Pulmonary artery endothelial cell (primary cell): Measurements from ENCODE around the gene STT3B. TPM values are rescaled to one million over a fixed set of nuclear protein-coding genes. Genes with fewer than 3 reads are reported as not detected.
A peak's percentile ranks its signal among the peaks of the same experiment; 100 is the strongest.
"Not testable (repeated sequence)": the region's sequence is repeated elsewhere in the genome, so short reads cannot be mapped to it uniquely, and the experiment has no call there.

ENCODE experiments used
- DNase-seq: peaks from one replicate; pipeline ENCODE4 v3.0.0-alpha.2; 2011; ENCODE audit warnings: low read depth, low spot score
- total RNA-seq: library from RNA; depleted of rRNA; stranded (reverse); fragments of >200 nt; gene quantifications from 2 replicates; pipeline ENCODE4 v1.2.3, GENCODE V29; 2014

STT3B gene
- total RNA-seq, 1 donor from 2014 or later, result 168 TPM

GRCh38 chr3:31592764-31593163 lies 60.0 kb downstream of the STT3B start:
- DNase-seq, result no peak

GRCh38 chr3:31596176-31596575 lies 63.5 kb downstream of the STT3B start:
- DNase-seq, result no peak

GRCh38 chr3:31600431-31600830 lies 67.7 kb downstream of the STT3B start:
- DNase-seq, result no peak

DNA sequence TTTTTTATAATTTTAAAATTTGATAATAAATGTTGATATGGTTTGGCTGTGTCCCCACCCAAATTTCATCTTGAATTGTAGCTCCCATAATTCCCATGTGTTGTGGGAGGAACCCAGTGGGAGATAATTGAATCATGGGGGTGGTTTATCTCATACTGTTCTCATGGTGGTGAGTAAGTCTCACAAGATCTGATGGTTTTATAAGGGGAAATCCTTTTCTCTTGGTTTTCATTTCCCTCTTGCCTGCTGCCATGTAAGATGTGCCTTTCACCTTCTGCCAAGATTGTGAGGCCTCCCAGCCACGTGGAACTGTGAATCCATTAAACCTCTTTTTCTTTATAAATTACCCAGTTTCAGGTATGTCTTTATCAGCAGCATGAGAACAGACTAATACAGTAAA lies 72.6 kb downstream of the STT3B start:
- not testable (repeated sequence) for DNase-seq

DNA sequence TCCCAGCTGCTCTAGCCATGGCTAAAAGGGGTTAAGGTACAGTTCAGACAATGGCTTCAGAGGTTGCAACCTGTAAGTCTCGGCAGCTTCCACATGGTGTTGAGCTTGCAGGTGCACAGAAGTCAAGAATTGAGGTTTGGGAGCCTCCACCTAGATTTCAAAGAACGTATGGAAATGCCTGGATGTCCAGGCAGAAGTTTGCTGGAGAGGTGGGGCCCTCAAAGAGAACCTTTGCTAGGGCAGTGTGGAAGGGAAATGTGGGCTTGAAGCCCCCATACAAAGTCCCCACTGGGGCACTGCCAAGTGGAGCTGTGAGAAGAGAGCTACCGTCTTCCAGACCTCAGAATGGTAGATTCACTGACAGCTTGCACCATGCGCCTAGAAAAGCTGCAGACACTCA lies 73.7 kb downstream of the STT3B start:
- DNase-seq, result no peak

GRCh38 chr3:31610700-31611275 lies 78.1 kb downstream of the STT3B start:
- DNase-seq, result peak; percentile 15

- no peak for DNase-seq
Observed at GRCh38 chr3:31613177-31613576, 80.5 kb downstream of the STT3B start.

DNA sequence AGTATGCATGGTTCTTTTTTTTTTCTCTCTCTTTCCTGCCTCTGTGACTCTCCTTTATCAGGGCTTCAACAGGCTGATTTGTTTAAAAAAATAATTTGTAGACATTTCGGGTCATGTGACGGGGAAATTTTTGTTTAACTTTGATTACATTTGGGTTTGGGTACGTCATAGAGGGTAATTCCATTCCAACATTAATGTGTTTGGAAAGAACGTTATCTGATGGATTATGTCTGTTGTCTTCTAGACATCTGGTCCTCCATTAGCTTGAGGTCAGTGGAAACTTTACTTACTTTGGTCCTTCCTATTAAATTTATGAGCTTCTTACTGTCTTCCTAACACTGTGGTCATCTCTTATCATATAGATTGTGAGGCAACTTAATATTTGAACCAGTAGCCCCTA lies 80.9 kb downstream of the STT3B start:
- DNase-seq, result no peak

GRCh38 chr3:31614162-31614921 lies 81.6 kb downstream of the STT3B start:
- DNase-seq, result no peak

GRCh38 chr3:31615071-31615875 lies 82.5 kb downstream of the STT3B start:
- DNase-seq, result no peak

DNA sequence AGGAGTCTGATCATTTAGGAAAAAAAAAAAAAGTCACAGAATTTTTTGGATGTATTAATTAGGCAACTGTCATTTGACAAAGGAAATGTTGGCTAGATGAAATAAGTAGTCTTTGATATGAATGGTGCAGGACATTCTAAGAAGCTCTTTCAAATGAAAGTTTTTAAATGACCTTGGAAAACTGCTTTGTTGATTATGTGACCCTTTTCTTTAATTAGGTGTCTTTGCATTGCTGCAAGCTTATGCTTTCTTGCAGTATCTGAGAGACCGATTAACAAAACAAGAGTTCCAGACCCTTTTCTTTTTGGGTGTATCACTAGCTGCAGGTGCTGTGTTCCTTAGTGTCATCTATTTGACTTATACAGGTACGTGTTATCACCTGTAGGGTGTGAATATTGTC lies 84.0 kb downstream of the STT3B start:
- no peak for DNase-seq

- DNase-seq, result no peak
Observed at GRCh38 chr3:31620656-31621055, 87.9 kb downstream of the STT3B start.

DNA sequence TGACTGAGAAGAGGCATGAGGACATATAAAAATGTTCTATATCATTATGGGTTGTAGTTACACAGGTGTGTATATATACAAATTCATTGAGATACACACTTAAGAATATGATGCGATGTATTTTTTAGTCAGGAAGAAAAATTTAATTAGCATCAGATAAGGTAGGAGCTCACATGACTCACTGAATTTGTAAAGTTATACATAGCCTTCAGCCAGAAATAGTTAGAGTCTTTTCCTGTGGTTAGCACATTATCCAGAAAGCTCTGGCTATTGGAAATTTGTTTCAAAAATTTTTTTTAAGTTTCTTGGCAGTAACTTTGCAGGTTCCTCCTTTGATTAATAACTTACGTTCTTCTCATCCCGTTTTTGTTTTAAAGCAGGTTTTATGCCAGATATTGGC lies 88.6 kb downstream of the STT3B start:
- DNase-seq, result no peak

DNA sequence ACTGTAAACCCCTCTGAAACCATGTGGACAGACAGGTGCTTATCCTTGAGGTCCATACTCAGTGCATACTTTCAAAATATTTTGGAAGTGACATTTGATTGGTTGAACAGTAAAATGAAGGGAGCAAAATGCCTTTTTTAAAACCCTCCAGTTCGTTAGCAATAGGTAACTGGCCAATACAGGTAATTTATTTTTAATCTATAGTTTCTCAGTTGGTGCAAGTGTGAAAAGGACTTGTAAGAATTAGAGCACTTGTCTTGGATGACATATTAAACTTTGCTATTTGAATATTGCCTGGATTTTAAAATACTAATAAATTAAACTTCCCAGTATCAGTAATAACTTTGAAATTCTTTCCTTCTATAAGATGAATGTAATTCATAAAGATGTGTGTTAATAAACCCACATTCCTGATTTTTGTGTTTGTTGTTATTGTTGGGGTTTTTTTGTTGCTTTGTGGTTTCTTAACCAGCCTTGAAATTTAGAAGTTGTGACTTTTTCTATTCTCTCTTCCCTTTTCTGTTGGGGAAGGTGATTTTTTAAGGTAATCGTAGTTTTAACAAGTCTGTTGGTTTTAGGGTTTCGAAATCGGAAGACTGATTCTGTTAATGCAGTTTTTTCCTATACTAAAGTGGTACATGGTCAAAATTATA lies 90.0 kb downstream of the STT3B start:
- no peak for DNase-seq

GRCh38 chr3:31624083-31624709 lies 91.5 kb downstream of the STT3B start:
- no peak for DNase-seq

- no peak for DNase-seq
Observed at GRCh38 chr3:31625358-31625757, 92.6 kb downstream of the STT3B start.

GRCh38 chr3:31629054-31629453 lies 96.3 kb downstream of the STT3B start:
- DNase-seq, result no peak

GRCh38 chr3:31634476-31634875 lies 101.8 kb downstream of the STT3B start:
- no peak for DNase-seq

DNA sequence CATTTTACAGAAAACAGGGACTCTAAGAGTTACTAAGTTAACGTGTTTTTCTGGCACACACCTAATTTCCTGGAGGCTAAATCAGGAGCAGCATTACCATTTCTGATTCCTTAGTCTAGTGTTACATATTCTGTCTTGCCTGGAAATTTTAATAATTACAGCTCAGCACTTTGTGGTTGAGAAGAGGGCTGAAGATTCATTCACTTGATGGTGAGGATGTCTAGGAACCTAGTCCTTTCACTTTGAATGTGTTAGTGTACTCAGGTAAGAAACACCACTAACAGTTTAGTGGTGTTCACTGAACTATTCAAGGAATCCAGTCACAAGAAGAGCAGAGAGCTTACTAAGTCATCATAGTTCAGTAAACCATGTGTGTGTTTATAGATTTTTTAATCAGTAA lies 102.8 kb downstream of the STT3B start:
- DNase-seq, result no peak

GRCh38 chr3:31636049-31636448 lies 103.3 kb downstream of the STT3B start:
- DNase-seq, result no peak

DNA sequence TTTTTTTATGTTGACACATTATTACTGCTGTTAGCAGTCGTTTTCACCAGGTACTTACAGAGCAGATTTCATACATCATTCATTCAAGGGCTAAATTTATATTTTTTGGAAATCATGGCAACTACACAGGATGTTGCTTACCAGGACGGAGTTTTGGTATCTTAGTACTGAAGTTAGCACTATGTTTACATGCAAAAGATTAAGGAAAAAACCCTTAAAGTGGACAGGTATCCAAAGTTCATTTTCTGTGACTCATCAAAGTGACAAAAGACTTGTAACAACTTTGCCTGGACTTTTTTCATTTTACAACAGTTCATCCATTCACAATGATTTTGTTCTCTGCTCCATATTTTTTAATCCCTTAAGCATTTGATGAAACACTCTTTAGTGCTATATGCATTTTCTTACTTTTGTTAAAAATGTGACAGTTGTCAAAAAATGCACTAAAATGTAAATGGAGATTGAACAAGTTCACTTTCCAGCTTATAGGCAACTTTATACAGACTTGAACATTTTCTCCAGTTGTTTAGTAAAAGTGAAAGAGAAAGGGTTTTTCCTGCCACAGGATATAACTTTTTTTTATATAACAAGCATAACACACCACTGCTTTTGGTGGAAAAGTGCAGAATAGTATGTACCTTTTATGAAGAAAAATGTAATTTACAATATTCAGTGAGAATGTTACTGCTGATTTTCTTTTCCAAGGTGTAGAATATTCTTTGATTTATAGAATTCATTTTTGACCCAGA lies 104.1 kb downstream of the STT3B start:
- DNase-seq, result no peak
